ENCODE results near the gene KIF13A.

DNA sequence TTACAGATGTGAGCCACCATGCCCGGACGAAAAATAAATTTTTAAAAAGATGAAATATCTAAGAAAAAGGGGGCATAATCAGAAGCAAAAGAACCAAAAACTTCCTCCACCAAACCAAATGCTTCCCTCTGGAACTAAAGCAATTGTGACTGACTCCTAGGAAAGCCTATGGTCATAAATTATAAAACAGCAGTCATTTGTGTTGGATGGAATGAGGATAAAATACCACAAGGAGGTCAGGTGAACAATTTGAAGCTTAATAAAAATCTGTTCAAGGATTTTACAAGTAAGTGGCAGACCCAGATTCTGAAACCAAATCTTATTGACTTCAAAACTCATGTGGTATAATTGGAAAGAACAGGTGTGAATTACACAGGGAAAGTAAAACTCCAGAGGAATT is 114.5 kb downstream of the KIF13A start:
- TF ChIP-seq POLR2AphosphoS5 (IDR thresholded peaks at IDR 0.05; ENCODE audit: insufficient read depth, low read depth, low read length), result no peak
- TF ChIP-seq EZH2 (IDR thresholded peaks at IDR 0.05; ENCODE audit: borderline replicate concordance, low read depth, low read length, severe bottlenecking), result no peak
- TF ChIP-seq, protein P1, sequence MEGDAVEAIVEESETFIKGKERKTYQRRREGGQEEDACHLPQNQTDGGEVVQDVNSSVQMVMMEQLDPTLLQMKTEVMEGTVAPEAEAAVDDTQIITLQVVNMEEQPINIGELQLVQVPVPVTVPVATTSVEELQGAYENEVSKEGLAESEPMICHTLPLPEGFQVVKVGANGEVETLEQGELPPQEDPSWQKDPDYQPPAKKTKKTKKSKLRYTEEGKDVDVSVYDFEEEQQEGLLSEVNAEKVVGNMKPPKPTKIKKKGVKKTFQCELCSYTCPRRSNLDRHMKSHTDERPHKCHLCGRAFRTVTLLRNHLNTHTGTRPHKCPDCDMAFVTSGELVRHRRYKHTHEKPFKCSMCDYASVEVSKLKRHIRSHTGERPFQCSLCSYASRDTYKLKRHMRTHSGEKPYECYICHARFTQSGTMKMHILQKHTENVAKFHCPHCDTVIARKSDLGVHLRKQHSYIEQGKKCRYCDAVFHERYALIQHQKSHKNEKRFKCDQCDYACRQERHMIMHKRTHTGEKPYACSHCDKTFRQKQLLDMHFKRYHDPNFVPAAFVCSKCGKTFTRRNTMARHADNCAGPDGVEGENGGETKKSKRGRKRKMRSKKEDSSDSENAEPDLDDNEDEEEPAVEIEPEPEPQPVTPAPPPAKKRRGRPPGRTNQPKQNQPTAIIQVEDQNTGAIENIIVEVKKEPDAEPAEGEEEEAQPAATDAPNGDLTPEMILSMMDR (IDR thresholded peaks at IDR 0.05; ENCODE audit: extremely low read depth in 1 of 2, insufficient read depth in 1 of 2, low read depth in 1 of 2, low read length in 2 of 2), result no peak
- no peak for TF ChIP-seq POLR2A (IDR thresholded peaks at IDR 0.05; ENCODE audit: low read depth, low read length)
- TF ChIP-seq, protein P2, sequence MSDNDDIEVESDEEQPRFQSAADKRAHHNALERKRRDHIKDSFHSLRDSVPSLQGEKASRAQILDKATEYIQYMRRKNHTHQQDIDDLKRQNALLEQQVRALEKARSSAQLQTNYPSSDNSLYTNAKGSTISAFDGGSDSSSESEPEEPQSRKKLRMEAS (IDR thresholded peaks at IDR 0.05; ENCODE audit: insufficient read depth, insufficient read length), result no peak
- no peak for TF ChIP-seq GATA2 (IDR thresholded peaks at IDR 0.05; ENCODE audit: insufficient read depth, insufficient read length, low read depth, low read length)
- no peak for TF ChIP-seq JUN (IDR thresholded peaks at IDR 0.05; ENCODE audit: borderline replicate concordance, insufficient read depth, insufficient read length, low read depth)
- TF ChIP-seq FOS (IDR thresholded peaks at IDR 0.05; ENCODE audit: borderline replicate concordance, insufficient read depth, low read length), result no peak

All from endothelial cell of umbilical vein (primary cell).